NCI-H1105 treated with DMSO at 0.1 percent for 48 hours (cell line): Measurements from ENCODE around the gene AGAP1.
"Not testable (repeated sequence)": the region's sequence is repeated elsewhere in the genome, so short reads cannot be mapped to it uniquely, and the experiment has no call there.

Source experiments
- DNase-seq: peaks from one replicate; lab custom pipeline; 2025; lab: John Stamatoyannopoulos, UW

AGAP1 gene

GRCh38 chr2:235592430-235592829 is 98.6 kb downstream of the AGAP1 start:
- no peak for DNase-seq

GRCh38 chr2:235592836-235593235 is 99.0 kb downstream of the AGAP1 start:
- DNase-seq = no peak

DNA sequence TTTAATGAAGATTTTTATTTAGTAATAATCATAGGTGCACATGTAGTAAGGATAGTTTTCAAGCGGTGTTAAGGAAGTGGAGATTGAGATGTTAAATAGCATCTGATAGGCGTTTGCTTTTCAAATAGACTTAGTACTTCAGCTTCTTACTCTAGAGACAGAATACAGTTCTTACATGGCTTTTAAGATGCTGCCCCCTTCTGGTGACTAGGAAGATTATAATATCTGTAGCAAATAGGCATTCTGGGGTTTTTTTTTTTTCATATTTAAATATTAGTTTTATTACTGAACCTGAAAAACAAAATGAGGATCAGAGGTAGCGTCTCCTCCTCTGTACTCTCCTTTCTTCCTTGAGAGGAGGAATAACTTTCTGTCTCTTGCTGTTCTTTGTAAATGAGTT is 100.2 kb downstream of the AGAP1 start:
- peak; percentile 83 for DNase-seq

DNA sequence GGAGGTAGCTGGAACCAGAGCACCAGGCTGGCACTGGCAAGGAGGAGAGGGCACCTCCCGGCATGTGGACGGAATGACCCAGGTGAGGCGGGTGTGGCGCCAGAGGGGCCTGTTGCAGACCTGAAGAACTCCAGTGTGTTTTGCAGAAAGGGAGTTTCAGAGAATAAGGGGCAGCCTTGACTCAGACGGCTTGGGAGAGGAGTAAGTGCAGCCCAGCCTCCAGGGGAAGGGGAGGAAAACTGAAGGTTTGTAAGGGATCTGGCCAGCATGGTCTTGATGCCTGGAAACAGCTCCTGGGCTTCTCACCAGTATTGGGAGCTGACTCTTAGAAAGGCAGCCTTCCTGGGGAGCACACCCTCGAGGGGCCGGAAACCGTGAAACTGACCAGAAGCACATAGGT is 101.1 kb downstream of the AGAP1 start:
- no peak for DNase-seq

DNA sequence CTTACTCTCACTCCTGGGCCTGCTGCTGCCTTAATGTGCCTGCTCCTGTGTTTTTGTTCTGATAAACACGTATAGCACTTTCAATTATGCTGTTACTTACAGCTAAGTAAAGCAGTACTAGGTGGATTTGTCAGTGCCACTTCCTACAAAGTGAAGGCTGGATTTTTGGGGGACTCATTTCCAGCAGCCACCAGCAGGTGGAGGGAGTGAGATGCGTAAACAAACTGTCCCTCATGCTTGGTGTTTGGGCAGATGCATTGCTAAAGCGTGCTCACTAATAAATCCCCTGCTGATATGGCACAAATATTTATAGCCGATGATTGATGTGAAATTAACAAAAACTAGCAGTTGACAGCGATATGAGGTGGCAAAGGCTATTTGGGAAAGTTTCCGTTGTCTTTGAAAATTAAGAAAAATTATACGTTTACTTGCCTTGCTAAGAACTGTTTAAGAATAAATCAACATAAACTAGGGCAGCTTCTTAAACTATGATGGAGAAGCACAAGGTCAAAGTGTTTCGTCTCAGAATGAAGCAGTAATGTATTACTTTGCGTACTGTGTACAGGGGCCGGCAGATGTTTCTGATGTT is 101.7 kb downstream of the AGAP1 start:
- peak; percentile 70 for DNase-seq

DNA sequence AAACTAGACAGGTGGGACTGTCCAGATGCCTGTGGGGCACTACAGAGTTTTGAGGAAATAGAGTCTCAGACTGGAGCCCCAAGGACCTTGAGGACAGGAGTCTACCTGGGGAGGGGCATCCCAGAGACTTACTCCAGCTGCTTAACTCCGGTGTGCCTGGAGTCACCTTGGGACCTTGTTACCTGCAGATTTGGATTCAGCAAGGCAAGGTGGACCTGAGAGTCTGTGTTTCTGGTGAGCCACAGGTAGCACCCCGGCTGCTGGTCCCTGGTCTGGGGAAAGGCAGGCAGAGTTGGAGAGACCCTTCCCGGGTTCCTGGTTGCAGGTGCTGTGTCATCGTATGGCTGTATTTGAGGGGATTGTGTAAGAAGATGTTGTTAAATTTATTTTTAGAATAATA is 102.4 kb downstream of the AGAP1 start:
- no peak for DNase-seq

DNA sequence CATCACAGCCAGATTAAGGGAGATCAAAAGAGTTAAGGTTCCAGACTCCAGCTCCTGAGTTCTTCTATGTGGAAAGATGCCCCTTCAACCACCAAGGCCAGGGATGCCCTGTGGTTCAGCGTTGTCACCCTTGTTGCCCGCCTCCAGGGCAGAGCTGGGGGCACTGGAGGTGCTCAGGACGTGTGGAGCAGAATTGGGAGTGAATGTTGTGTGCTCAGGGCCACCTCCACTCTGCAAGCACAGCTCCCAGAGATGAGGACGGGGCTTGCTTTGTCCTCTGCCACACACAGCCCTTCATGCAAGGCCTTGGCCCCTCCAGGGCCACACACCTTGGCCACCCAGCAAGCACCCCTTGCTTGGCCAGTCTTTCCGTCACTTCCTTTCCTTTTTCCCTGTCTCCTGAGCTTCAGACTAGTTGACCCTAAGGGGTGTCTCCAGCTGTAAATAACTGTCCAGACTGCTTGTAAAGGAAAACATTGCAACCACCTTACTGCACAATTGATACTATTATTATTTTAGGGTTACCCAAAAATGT is 103.3 kb downstream of the AGAP1 start:
- DNase-seq = no peak

DNA sequence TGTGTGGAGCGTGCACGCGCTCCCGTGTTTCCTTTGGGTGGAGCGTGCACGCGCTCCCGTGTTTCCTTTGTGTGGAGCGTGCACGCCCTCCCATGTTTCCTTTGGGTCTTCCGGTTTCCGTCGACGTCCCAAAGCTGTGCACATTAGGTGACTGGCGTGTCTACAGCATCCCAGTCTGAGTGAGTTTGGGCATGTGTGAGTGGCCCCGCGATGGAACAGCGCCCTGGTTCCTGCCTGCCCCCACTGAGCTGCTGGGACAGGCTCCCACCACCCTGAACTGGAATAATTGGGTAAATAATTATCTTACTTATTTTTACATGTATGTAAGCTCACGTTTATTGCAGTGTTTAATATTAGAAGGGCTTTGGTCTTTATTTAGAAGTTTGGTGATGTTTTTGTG is 104.2 kb downstream of the AGAP1 start:
- no peak for DNase-seq

- DNase-seq = no peak
Measured at GRCh38 chr2:235598532-235599531, 105.0 kb downstream of the AGAP1 start.

- DNase-seq = peak; percentile 28
Measured at GRCh38 chr2:235599596-235600338, 105.9 kb downstream of the AGAP1 start.

DNA sequence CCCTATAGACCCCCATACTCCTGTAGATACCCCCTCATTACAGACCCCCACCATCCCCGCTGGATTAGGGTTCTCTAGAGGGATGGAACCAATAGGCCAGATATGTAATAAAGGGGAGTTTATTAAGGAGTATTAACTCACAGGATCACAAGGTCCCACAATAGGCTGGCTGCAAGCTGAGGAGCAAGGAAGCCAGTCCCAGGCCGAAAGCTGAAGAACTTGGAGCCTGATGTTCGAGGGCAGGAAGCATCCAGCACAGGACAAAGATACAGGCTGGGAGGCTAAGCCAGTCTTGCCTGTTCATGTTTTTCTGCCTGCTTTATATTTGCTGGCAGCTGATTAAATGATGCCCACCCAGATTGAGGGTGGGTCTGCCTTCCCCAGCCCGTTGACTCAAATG is 106.6 kb downstream of the AGAP1 start:
- DNase-seq = no peak

- DNase-seq = no peak
Measured at GRCh38 chr2:235600926-235601325, 107.1 kb downstream of the AGAP1 start.

GRCh38 chr2:235601960-235602704 is 108.3 kb downstream of the AGAP1 start:
- no peak for DNase-seq

GRCh38 chr2:235602971-235603370 is 109.1 kb downstream of the AGAP1 start:
- DNase-seq = not testable (repeated sequence)

- DNase-seq = no peak
Measured at GRCh38 chr2:235603659-235604058, 109.8 kb downstream of the AGAP1 start.

DNA sequence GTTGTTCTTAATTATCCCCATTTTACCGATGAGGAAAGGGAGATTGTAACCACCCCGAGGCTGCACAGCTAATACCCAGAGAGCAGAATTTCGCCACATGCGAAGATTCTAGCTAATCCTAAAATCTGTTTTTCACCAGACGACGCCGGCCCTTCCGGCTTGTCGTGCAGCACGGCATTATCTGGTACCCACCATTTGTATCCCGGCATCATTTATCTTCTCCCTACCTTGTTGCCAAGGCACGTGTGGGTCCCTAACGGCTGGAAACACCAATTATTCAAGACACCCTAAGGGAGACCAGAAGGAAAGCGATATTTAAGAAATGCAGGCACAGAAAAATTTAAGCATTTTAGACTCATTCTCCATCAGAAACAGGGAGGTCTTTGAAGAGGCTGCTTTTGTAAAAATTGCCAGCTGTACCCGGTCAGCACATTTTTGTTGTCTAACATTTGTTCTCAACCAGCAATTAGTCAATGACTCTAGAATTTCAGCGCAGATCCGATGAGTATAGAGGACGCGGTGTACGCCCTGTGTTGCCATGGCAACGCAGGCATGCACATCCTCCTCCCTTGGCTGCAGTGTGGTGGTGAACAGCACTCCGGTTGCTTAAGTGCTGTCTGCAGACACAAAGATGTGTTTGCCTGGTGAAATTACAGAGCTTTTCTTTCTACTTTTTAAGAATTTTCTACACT is 111.6 kb downstream of the AGAP1 start:
- peak; percentile 89 for DNase-seq

GRCh38 chr2:235606004-235606715 is 112.3 kb downstream of the AGAP1 start:
- no peak for DNase-seq

DNA sequence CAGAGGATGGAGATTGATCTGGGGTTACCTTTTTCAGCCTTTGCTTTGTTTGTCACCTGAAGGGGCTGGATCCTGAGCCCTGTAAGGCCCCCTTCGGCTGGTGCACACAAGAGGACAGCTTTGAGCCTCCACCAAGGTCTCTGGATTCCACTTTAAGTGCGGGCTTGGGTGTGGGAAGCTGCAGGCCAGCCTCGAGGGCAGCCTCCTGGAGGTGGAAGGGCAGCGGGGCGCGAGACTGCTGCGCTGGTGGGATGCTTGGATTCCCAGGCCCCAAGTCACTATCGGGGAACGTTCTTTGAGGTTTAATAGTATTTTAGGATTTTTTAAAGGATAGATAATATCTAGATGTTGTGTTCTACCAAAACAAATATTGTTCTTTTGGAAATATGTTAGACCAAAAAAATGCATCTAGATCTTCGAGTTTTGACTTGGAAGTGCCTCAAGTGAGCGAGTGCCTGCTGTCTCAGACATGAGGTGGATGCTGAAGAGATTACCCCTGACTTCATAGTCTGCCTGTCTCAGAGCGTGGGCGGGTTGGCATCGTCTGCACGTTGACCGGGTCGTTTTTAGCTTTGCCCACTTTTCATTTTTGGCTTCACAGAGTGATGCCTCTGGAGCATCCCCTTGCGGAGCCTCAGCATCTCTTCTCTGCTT is 113.8 kb downstream of the AGAP1 start:
- DNase-seq = no peak

GRCh38 chr2:235608200-235608887 is 114.5 kb downstream of the AGAP1 start:
- no peak for DNase-seq
